PC-9 (cell line): ENCODE results near the gene SPRED2. TPM values are rescaled to one million over a fixed set of nuclear protein-coding genes. Genes with fewer than 3 reads are reported as not detected.
A peak's percentile ranks its signal among the peaks of the same experiment; 100 is the strongest.

Experiments used
- BruUV-seq: library from RNA; stranded (reverse); fragments of 400-500 nt; replicated peaks from 2 replicates; lab custom pipeline; 2021; lab: Mats Ljungman, UMichigan
- CTCF ChIA-PET: fragments of 300-600 bp; sonication (Branson Sonifier 250); formaldehyde crosslinking; loops from one replicate; lab custom pipeline; 2022; ENCODE audit warnings: antibody characterized with exemption; lab: Charles Lee
- POLR2A ChIA-PET: fragments of 300-600 bp; sonication (Branson Sonifier 250); formaldehyde crosslinking; loops from one replicate; lab custom pipeline; 2022; ENCODE audit warnings: antibody characterized with exemption; ENCODE audit not compliant: unreplicated experiment; lab: Charles Lee
- DNase-seq, 2 experiments: peaks; one replicate each; pipeline versions ENCODE4 v3.0.0 to v3.0.0-alpha.2; 2015 to 2022; ENCODE audit warnings: mixed read lengths in 1 of 2
- H2AFZ ChIP-seq: fragments of 200-600 bp; sonication (generic); 2 replicates; pipeline ENCODE4 v1.8.1; 2017; ENCODE audit warnings: antibody characterized with exemption
- H3F3A ChIP-seq: fragments of 200-600 bp; sonication (generic); 2 replicates; pipeline ENCODE4 v1.8.1; 2017; ENCODE audit warnings: antibody characterized with exemption, mild to moderate bottlenecking, low read depth; ENCODE audit not compliant: insufficient read depth
- H3K27ac ChIP-seq: fragments of 200-600 bp; sonication (generic); 2 replicates; pipeline ENCODE4 v1.6.1; 2016; ENCODE audit warnings: mixed run types
- H3K27me3 ChIP-seq: fragments of 200-600 bp; sonication (generic); 2 replicates; pipeline ENCODE4 v1.6.1; 2016; ENCODE audit warnings: low read depth, mixed run types; ENCODE audit not compliant: insufficient read depth
- H3K36me3 ChIP-seq: fragments of 200-600 bp; sonication (generic); 2 replicates; pipeline ENCODE4 v1.6.1; 2016; ENCODE audit warnings: low read depth, mixed run types
- H3K4me1 ChIP-seq: fragments of 200-600 bp; sonication (generic); replicated peaks from 2 replicates; pipeline ENCODE4 v1.6.1; 2016; ENCODE audit warnings: mixed run types; ENCODE audit not compliant: insufficient read depth
- H3K4me2 ChIP-seq: fragments of 200-600 bp; sonication (generic); 2 replicates; pipeline ENCODE4 v1.6.1; 2017; ENCODE audit warnings: mixed run types
- H3K4me3 ChIP-seq: fragments of 200-600 bp; sonication (generic); 2 replicates; pipeline ENCODE4 v1.6.1; 2016; ENCODE audit warnings: mixed run types
- H3K79me2 ChIP-seq: fragments of 200-600 bp; sonication (generic); 2 replicates; pipeline ENCODE4 v1.6.1; 2017; ENCODE audit warnings: low read depth, mixed run types
- H3K9me2 ChIP-seq: fragments of 200-600 bp; sonication (generic); 2 replicates; pipeline ENCODE4 v1.8.1; 2017; ENCODE audit warnings: mild to moderate bottlenecking; ENCODE audit not compliant: insufficient read depth
- H3K9me3 ChIP-seq: fragments of 200-600 bp; sonication (generic); 2 replicates; pipeline ENCODE4 v1.8.1; 2016; ENCODE audit warnings: low read depth; ENCODE audit not compliant: insufficient read depth
- H4K20me1 ChIP-seq: fragments of 200-600 bp; sonication (generic); 2 replicates; pipeline ENCODE4 v1.8.1; 2017; ENCODE audit not compliant: insufficient read depth
- EZH2 ChIP-seq: fragments of 200-600 bp; sonication (generic); IDR thresholded peaks from 2 replicates; pipeline ENCODE4 v1.8.0; 2017; ENCODE audit warnings: antibody characterized with exemption, low read depth
- intact Hi-C: fragments of 100-400 bp; cut with micrococcal nuclease; formaldehyde crosslinking; loops from one replicate; pipeline ENCODE4 v1.10.0; 2022; ENCODE audit not compliant: unreplicated experiment
- total RNA-seq: library from RNA; stranded (reverse); gene quantifications from 2 replicates; pipeline ENCODE4 v1.2.3, GENCODE V29; 2021
- TF ChIP-seq, protein P1 (sequence below): fragments of 200-600 bp; sonication (generic); conservative IDR thresholded peaks from 2 replicates; pipeline ENCODE4 v1.6.1; 2017; ENCODE audit warnings: mixed run types, antibody characterized with exemption, mild to moderate bottlenecking, moderate library complexity

Gene SPRED2
- total RNA-seq, 1 experiment from 2014 or later = 33.6 TPM

GRCh38 chr2:65411056-65411795, 21.2 kb downstream of the SPRED2 start:
- H3K27me3 ChIP-seq = no peaks in the 10 kb centered on the region
- ChIA-PET POLR2A (no interaction called here), CTCF (no interaction called here)
- no peaks in the 10 kb centered on the region for H3K36me3 ChIP-seq
- H4K20me1 ChIP-seq = peaks cover 34% of the 10 kb centered on the region
- H3K4me2 ChIP-seq = no peak overlapping the region
- H3K27ac ChIP-seq = no peak overlapping the region
- H3K9me2 ChIP-seq = no peaks in the 10 kb centered on the region
- peak in 1 of 2 experiments; percentile 36 for DNase-seq
- peaks cover 23% of the 10 kb centered on the region for H3K4me1 ChIP-seq
- H3K9me3 ChIP-seq = no peaks in the 10 kb centered on the region
- TF ChIP-seq, protein P1, sequence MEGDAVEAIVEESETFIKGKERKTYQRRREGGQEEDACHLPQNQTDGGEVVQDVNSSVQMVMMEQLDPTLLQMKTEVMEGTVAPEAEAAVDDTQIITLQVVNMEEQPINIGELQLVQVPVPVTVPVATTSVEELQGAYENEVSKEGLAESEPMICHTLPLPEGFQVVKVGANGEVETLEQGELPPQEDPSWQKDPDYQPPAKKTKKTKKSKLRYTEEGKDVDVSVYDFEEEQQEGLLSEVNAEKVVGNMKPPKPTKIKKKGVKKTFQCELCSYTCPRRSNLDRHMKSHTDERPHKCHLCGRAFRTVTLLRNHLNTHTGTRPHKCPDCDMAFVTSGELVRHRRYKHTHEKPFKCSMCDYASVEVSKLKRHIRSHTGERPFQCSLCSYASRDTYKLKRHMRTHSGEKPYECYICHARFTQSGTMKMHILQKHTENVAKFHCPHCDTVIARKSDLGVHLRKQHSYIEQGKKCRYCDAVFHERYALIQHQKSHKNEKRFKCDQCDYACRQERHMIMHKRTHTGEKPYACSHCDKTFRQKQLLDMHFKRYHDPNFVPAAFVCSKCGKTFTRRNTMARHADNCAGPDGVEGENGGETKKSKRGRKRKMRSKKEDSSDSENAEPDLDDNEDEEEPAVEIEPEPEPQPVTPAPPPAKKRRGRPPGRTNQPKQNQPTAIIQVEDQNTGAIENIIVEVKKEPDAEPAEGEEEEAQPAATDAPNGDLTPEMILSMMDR = no peak
- no peak for TF ChIP-seq EZH2
- peaks cover 97% of the 10 kb centered on the region for H3K79me2 ChIP-seq
- intact Hi-C loops = no loop called here
- no peak overlapping the region for H2AFZ ChIP-seq
- BruUV-seq = no TSS peak
- no peak overlapping the region for H3K4me3 ChIP-seq
- H3F3A ChIP-seq = 0 out of 2 replicates have a peak, but pooled peaks cover 11% of the 10 kb centered on the region

DNA sequence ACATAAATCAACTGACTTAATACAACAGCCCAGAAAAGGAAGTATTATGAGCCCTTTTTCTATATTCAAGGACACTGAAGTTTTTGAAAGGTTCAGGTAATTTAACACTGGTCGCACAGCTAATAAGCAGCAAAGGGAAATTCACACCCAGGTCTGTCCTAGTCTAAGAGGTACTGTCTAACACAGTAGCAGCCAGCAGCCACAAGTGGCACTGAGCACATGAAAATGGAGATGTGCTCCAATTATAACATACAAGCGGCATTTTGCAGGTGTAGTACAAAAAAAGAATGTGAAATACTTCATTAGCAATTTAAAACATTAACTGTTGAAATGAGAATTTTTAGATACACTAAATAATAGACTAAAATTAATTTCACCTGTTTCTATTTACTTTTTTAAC, 23.4 kb downstream of the SPRED2 start:
- H3K9me3 ChIP-seq = no peaks in the 10 kb centered on the region
- H3K4me1 ChIP-seq = peaks cover 25% of the 10 kb centered on the region
- H3K4me3 ChIP-seq = no peak overlapping the region
- no peaks in the 10 kb centered on the region for H3K27me3 ChIP-seq
- no peak overlapping the region for H2AFZ ChIP-seq
- 0 out of 2 replicates have a peak, but pooled peaks cover 11% of the 10 kb centered on the region for H3F3A ChIP-seq
- ChIA-PET CTCF (no interaction called here), POLR2A (no interaction called here)
- peaks cover 97% of the 10 kb centered on the region for H3K79me2 ChIP-seq
- TF ChIP-seq EZH2 = no peak
- TF ChIP-seq, protein P1 = no peak
- intact Hi-C loops = no loop called here
- DNase-seq = peak in 1 of 2 experiments; percentile 10
- no TSS peak for BruUV-seq
- H4K20me1 ChIP-seq = peaks cover 42% of the 10 kb centered on the region
- no peaks in the 10 kb centered on the region for H3K9me2 ChIP-seq
- no peak overlapping the region for H3K27ac ChIP-seq
- H3K4me2 ChIP-seq = no peak overlapping the region
- no peaks in the 10 kb centered on the region for H3K36me3 ChIP-seq

- H3F3A ChIP-seq = peaks cover 4% of the 10 kb centered on the region; the same call in 1 of the 2 replicates
- H3K79me2 ChIP-seq = peaks cover 97% of the 10 kb centered on the region
- TF ChIP-seq, protein P1 = no peak
- TF ChIP-seq EZH2 = no peak
- no peaks in the 10 kb centered on the region for H3K9me3 ChIP-seq
- H3K4me2 ChIP-seq = no peak overlapping the region
- intact Hi-C loops = no loop called here
- H3K4me1 ChIP-seq = peaks cover 24% of the 10 kb centered on the region
- ChIA-PET POLR2A (interaction anchor here (0.6 kb wide), 2 partner anchors 23 kb away, joined by 4 to 8 read pairs; no protein-coding TSS in a partner anchor), CTCF (no interaction called here)
- DNase-seq = peak in 1 of 2 experiments; percentile 27
- H2AFZ ChIP-seq = no peak overlapping the region
- H4K20me1 ChIP-seq = peaks cover 46% of the 10 kb centered on the region
- H3K36me3 ChIP-seq = no peaks in the 10 kb centered on the region
- H3K4me3 ChIP-seq = no peak overlapping the region
- no peak overlapping the region for H3K27ac ChIP-seq
- no peaks in the 10 kb centered on the region for H3K27me3 ChIP-seq
- H3K9me2 ChIP-seq = no peaks in the 10 kb centered on the region
- BruUV-seq = no TSS peak
Measured at GRCh38 chr2:65407240-65407639, 25.2 kb downstream of the SPRED2 start.
